Trophoblast cell (in vitro differentiated cells and primary cell): ENCODE measurements around the gene RPAP2.

Source experiments
- DNase-seq, 2 donors: peaks; one replicate each; pipeline ENCODE4 v3.0.0-alpha.2; 2016
- H2AFZ ChIP-seq: 2 replicates; pipeline ENCODE4 v1.6.1; 2013; ENCODE audit warnings: low read length, moderate library complexity, mild to moderate bottlenecking; ENCODE audit not compliant: insufficient read depth, poor library complexity
- H2AK5ac ChIP-seq: 2 replicates; pipeline ENCODE4 v1.6.1; 2013; ENCODE audit warnings: mild to moderate bottlenecking, low read length
- H2BK120ac ChIP-seq: 2 replicates; pipeline ENCODE4 v1.6.1; 2013; ENCODE audit warnings: low read length, mild to moderate bottlenecking, moderate library complexity; ENCODE audit not compliant: insufficient read depth, poor library complexity
- H2BK12ac ChIP-seq: 2 replicates; pipeline ENCODE4 v1.6.1; 2013; ENCODE audit warnings: mild to moderate bottlenecking, low read length, moderate library complexity
- H2BK5ac ChIP-seq: 2 replicates; pipeline ENCODE4 v1.6.1; 2013; ENCODE audit warnings: low read length, low read depth, moderate library complexity, mild to moderate bottlenecking; ENCODE audit not compliant: poor library complexity
- H3K14ac ChIP-seq: 2 replicates; pipeline ENCODE4 v1.6.1; 2013; ENCODE audit warnings: mild to moderate bottlenecking, low read length
- H3K18ac ChIP-seq: 2 replicates; pipeline ENCODE4 v1.6.1; 2013; ENCODE audit warnings: mild to moderate bottlenecking, low read length
- H3K23ac ChIP-seq: 2 replicates; pipeline ENCODE4 v1.6.1; 2013; ENCODE audit warnings: low read length
- H3K27ac ChIP-seq: 2 replicates; pipeline ENCODE4 v1.5.1; 2013; ENCODE audit warnings: low read depth, mild to moderate bottlenecking, inconsistent platforms, low read length, moderate library complexity
- H3K27me3 ChIP-seq: 2 replicates; pipeline ENCODE4 v1.6.1; 2013; ENCODE audit warnings: inconsistent platforms, mild to moderate bottlenecking, low read length, moderate library complexity; ENCODE audit not compliant: insufficient read depth
- H3K36me3 ChIP-seq, 2 experiments: 1 replicate in 1 of 2; 2 replicates in 1 of 2; pipeline ENCODE4 v1.6.1; 2013; ENCODE audit warnings: low read length in 2 of 2, mild to moderate bottlenecking in 2 of 2, moderate library complexity in 1 of 2; ENCODE audit not compliant: insufficient read depth in 2 of 2, control insufficient read depth in 1 of 2
- H3K4ac ChIP-seq: 2 replicates; pipeline ENCODE4 v1.6.1; 2013; ENCODE audit warnings: low read depth, mild to moderate bottlenecking, low read length, moderate library complexity
- H3K4me1 ChIP-seq, 2 experiments: 1 replicate in 1 of 2; 2 replicates in 1 of 2; pipeline ENCODE4 v1.6.1; 2013; ENCODE audit warnings: low read length in 2 of 2, mild to moderate bottlenecking in 2 of 2, moderate library complexity in 1 of 2; ENCODE audit not compliant: insufficient read depth in 2 of 2, control insufficient read depth in 1 of 2
- H3K4me2 ChIP-seq: 2 replicates; pipeline ENCODE4 v1.6.1; 2013; ENCODE audit warnings: inconsistent platforms, mild to moderate bottlenecking, low read length, moderate library complexity
- H3K4me3 ChIP-seq: 2 replicates; pipeline ENCODE4 v1.5.1; 2013; ENCODE audit warnings: mild to moderate bottlenecking, low read depth, low read length, inconsistent platforms
- H3K79me1 ChIP-seq: one replicate; pipeline ENCODE4 v1.6.1; 2013; ENCODE audit warnings: low read length
- H3K79me2 ChIP-seq: 2 replicates; pipeline ENCODE4 v1.6.1; 2013; ENCODE audit warnings: low read length, mild to moderate bottlenecking; ENCODE audit not compliant: control insufficient read depth, insufficient read depth, poor library complexity
- H3K9ac ChIP-seq: 2 replicates; pipeline ENCODE4 v1.6.1; 2013; ENCODE audit warnings: mild to moderate bottlenecking, low read length
- H3K9me3 ChIP-seq: 2 replicates; pipeline ENCODE4 v1.6.1; 2013; ENCODE audit warnings: low read depth, mild to moderate bottlenecking, control low read depth, inconsistent platforms, low read length; ENCODE audit not compliant: insufficient read depth
- H4K12ac ChIP-seq: 2 replicates; pipeline ENCODE4 v1.6.1; 2013; ENCODE audit warnings: low read depth, mild to moderate bottlenecking, low read length, moderate library complexity
- H4K8ac ChIP-seq: 2 replicates; pipeline ENCODE4 v1.6.1; 2013; ENCODE audit warnings: low read depth, mild to moderate bottlenecking, low read length, moderate library complexity
- H4K91ac ChIP-seq: one replicate; pipeline ENCODE4 v1.6.1; 2013; ENCODE audit warnings: low read depth, mild to moderate bottlenecking, low read length, moderate library complexity
- WGBS: extraction: QIAGEN DNeasy Blood & Tissue Kit; methylation state at CpG from one replicate; pipeline ENCODE4 v1.1.7; 2013; ENCODE audit warnings: missing lambda C conversion rate; ENCODE audit not compliant: insufficient read length, insufficient coverage; ENCODE audit errors: extremely low coverage; 5-methylcytosine and 5-hydroxymethylcytosine counted together

Gene RPAP2

DNA sequence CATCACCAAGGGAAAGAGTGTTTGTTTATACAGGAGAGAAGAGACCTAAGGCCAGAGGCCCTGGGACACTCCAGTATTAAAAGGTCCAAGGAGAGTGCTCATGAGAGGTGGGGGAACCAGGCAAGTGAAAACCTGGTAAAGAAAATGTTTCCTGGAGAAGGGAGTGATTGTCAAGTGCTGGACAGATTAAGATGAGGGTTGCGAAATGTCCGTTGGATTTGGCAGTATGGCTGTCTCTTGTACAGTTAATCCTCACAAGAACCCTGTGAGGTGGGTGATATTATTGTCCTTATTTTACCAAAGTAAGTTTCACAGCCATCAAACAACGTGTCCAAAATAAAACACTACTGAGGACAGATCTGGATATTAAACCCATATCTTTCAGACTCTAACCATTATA, 44.2 kb downstream of the RPAP2 start:
- Histone ChIP-seq H3K79me2 (no peaks in the 10 kb centered on the region), H4K91ac (no peak overlapping the region), H3K36me3 (peaks cover 2 to 6% of the 10 kb centered on the region in 2 experiments), H3K4me2 (no peak overlapping the region), H3K9ac (no peak overlapping the region), H3K4ac (no peak overlapping the region), H3K79me1 (no peaks in the 10 kb centered on the region), H3K27ac (no peak overlapping the region), H3K27me3 (no peaks in the 10 kb centered on the region), H2BK12ac (no peak overlapping the region), H4K8ac (no peak overlapping the region), H3K14ac (no peak overlapping the region), H4K12ac (no peak overlapping the region), H2AFZ (no peak overlapping the region), H3K18ac (no peak overlapping the region), H3K4me3 (no peak overlapping the region), H2AK5ac (no peak overlapping the region), H3K9me3 (no peaks in the 10 kb centered on the region), H3K4me1 (no peaks in the 10 kb centered on the region), H3K23ac (no peak overlapping the region), H2BK120ac (no peak overlapping the region), H2BK5ac (no peak overlapping the region)
- no CpG with 5 or more reads among the region's 3 CpGs for WGBS
- no peak for DNase-seq

DNA sequence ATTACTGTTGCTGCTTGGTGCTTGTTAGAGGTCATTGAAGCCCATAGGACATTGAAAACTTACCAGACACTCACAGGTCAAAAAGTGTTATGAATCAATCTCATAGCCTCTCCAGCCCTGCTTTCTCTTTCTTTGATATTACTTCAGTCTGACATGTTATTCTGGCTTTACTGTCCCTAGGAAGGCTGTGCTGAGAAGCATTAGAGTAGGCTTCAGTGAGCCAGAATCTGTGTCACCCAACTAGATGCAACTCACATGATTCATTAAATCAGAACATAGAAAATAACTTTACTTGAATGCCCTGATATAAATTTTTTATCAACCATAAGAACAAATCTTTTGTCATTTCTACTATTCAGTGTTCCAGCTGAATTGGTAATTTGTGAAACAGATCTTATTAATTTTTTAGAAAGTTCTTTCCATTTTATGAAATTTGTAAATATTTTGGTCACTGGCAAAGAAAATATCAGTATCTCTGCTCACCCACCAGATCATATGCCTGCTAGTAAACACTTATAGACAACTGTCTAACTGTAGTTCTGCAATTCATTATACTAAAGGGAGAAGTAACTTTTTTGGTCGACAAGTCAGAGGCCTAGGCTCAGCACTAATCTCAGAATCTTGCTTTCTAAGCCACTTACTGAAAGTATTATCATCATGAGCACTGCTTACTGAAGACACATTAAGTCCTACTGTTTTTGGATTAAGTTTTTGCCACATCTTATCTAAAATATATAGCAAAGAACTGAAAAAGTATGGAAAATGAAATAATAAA, 48.2 kb downstream of the RPAP2 start:
- no peaks in the 10 kb centered on the region for H3K4me1 ChIP-seq
- H2BK120ac ChIP-seq = no peak overlapping the region
- H2BK5ac ChIP-seq = no peak overlapping the region
- H4K8ac ChIP-seq = no peak overlapping the region
- no peaks in the 10 kb centered on the region for H3K9me3 ChIP-seq
- no peaks in the 10 kb centered on the region for H3K27me3 ChIP-seq
- no peaks in the 10 kb centered on the region for H3K79me1 ChIP-seq
- H3K14ac ChIP-seq = no peak overlapping the region
- no peaks in the 10 kb centered on the region for H3K79me2 ChIP-seq
- no peak overlapping the region for H3K23ac ChIP-seq
- H2AFZ ChIP-seq = no peak overlapping the region
- no peak overlapping the region for H3K4ac ChIP-seq
- no peak overlapping the region for H4K12ac ChIP-seq
- H2BK12ac ChIP-seq = no peak overlapping the region
- H3K4me3 ChIP-seq = no peak overlapping the region
- no peak overlapping the region for H3K18ac ChIP-seq
- DNase-seq = no peak
- no peak overlapping the region for H3K9ac ChIP-seq
- H3K27ac ChIP-seq = no peak overlapping the region
- peaks cover 4 to 5% of the 10 kb centered on the region in 2 experiments for H3K36me3 ChIP-seq
- no CpG with 5 or more reads among the region's 1 CpG for WGBS
- no peak overlapping the region for H4K91ac ChIP-seq
- H3K4me2 ChIP-seq = no peak overlapping the region
- H2AK5ac ChIP-seq = no peak overlapping the region

DNA sequence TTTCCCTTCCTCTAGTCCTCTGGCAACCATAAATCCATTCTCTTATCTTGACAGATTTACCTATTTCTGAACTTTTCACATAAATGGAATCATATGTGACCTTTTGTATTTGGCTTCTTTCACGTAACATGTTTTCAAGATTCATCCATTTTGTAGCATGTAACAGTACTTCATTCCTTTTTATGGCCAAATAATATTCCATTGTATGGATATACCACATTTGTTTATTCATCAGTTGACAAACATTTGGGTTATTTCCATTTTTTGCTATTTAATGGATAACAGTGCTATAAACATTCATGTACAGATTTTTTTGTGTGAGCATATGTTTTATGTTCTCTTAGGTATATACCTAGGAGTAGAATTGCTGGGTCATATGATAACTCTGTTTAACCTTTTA, 54.0 kb downstream of the RPAP2 start:
- Histone ChIP-seq H3K23ac (no peak overlapping the region), H4K91ac (no peak overlapping the region), H3K79me1 (no peaks in the 10 kb centered on the region), H2BK120ac (no peak overlapping the region), H4K12ac (no peak overlapping the region), H3K79me2 (no peaks in the 10 kb centered on the region), H3K4me2 (no peak overlapping the region), H3K18ac (no peak overlapping the region), H3K4me1 (peaks cover 0 to 2% of the 10 kb centered on the region in 2 experiments), H2BK12ac (no peak overlapping the region), H3K4me3 (no peak overlapping the region), H3K27ac (no peak overlapping the region), H2AFZ (no peak overlapping the region), H3K9ac (no peak overlapping the region), H3K27me3 (no peaks in the 10 kb centered on the region), H3K36me3 (peaks cover 5 to 8% of the 10 kb centered on the region in 2 experiments), H4K8ac (no peak overlapping the region), H3K14ac (no peak overlapping the region), H2BK5ac (no peak overlapping the region), H3K9me3 (no peaks in the 10 kb centered on the region), H2AK5ac (no peak overlapping the region), H3K4ac (no peak overlapping the region)
- DNase-seq = no peak
- WGBS = no CpG with 5 or more reads among the region's 1 CpG

DNA sequence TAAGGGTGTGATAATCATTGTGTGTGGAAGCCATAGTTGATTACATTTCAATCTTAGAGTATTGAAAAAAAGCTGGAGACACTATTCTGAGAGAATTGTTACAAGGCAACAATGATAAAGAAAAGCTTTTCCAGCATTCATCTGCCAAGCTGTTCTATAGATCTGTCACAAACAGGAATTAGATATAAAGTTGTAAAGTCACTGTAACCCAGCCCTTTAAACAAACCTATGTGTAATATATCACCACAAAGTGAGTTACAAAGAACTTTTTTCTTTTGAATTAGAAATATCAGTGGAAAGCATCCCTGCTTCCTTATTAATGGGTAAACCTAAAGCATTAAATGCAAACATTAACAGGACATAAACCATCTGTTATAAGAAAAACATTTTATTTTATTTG, 55.4 kb downstream of the RPAP2 start:
- no peak overlapping the region for H3K23ac ChIP-seq
- peaks cover 9 to 12% of the 10 kb centered on the region in 2 experiments for H3K36me3 ChIP-seq
- no peak overlapping the region for H3K4me3 ChIP-seq
- no peaks in the 10 kb centered on the region for H3K9me3 ChIP-seq
- no peak overlapping the region for H3K18ac ChIP-seq
- no peak overlapping the region for H2AFZ ChIP-seq
- no peak overlapping the region for H2AK5ac ChIP-seq
- H2BK120ac ChIP-seq = no peak overlapping the region
- H4K8ac ChIP-seq = no peak overlapping the region
- H3K9ac ChIP-seq = no peak overlapping the region
- H4K12ac ChIP-seq = no peak overlapping the region
- no peak overlapping the region for H3K4me2 ChIP-seq
- H4K91ac ChIP-seq = no peak overlapping the region
- no peak overlapping the region for H2BK5ac ChIP-seq
- no peak overlapping the region for H3K14ac ChIP-seq
- no peak overlapping the region for H2BK12ac ChIP-seq
- no peaks in the 10 kb centered on the region for H3K27me3 ChIP-seq
- no peaks in the 10 kb centered on the region for H3K79me1 ChIP-seq
- H3K4ac ChIP-seq = no peak overlapping the region
- peaks cover 2% of the 10 kb centered on the region in 2 experiments for H3K4me1 ChIP-seq
- no peak for DNase-seq
- no peak overlapping the region for H3K27ac ChIP-seq
- H3K79me2 ChIP-seq = no peaks in the 10 kb centered on the region
